GM12878 (cell line): ENCODE data around the gene GPR171. TPM values are rescaled to one million over a fixed set of nuclear protein-coding genes. Genes with fewer than 3 reads are reported as not detected.

Experiments used
- ATAC-seq: fragments of 200-7000 bp; cut with Tn5 transposase; 3 replicates; pipeline ENCODE4 v1.9.1; 2020; ENCODE audit warnings: mild to moderate bottlenecking, moderate library complexity
- BruUV-seq: library from RNA; stranded (reverse); fragments of 400-500 nt; replicated peaks from 2 replicates; lab custom pipeline; 2021; lab: Mats Ljungman, UMichigan
- CTCF ChIA-PET: fragments of 300-600 bp; sonication (Branson Sonifier 250); formaldehyde crosslinking; extraction: SDS; loops from one replicate; lab custom pipeline; 2021; ENCODE audit warnings: inconsistent platforms; lab: Yijun Ruan, JAX
- POLR2A ChIA-PET: fragments of 350-600 bp; formaldehyde crosslinking; extraction: SDS; loops from one replicate; lab custom pipeline; 2021; ENCODE audit warnings: inconsistent platforms; lab: Charles Lee
- RAD21 ChIA-PET: fragments of 300-600 bp; sonication (Branson Sonifier 250); formaldehyde crosslinking; loops from one replicate; lab custom pipeline; 2023; ENCODE audit warnings: antibody characterized with exemption; ENCODE audit not compliant: unreplicated experiment; lab: Charles Lee
- SMC1A ChIA-PET: fragments of 300-600 bp; sonication (Branson Sonifier 250); formaldehyde crosslinking; loops from one replicate; lab custom pipeline; 2023; ENCODE audit not compliant: unreplicated experiment, uncharacterized antibody; lab: Charles Lee
- DNase-seq: peaks from one replicate; pipeline ENCODE4 v3.0.0-alpha.2; 2011; ENCODE audit warnings: low read depth, low spot score
- FAIRE-seq: peaks from 3 replicates; lab custom pipeline; 2011; peaks lifted over from hg19 to GRCh38; lab: Jason Lieb, UNC
- H2AFZ ChIP-seq: 2 replicates; pipeline ENCODE4 v1.6.0; 2011; ENCODE audit warnings: low read depth, low read length, control low read depth; ENCODE audit not compliant: control insufficient read depth
- H3K27ac ChIP-seq: 2 replicates; pipeline ENCODE4 v1.5.1; 2011; ENCODE audit warnings: control low read depth; ENCODE audit not compliant: control insufficient read depth, insufficient read depth
- H3K27me3 ChIP-seq, 2 experiments: replicated peaks in 1 of 2; 2 replicates each; pipeline versions ENCODE4 v1.6.0 to v1.6.1; 2011; ENCODE audit warnings: low read length in 1 of 2; ENCODE audit not compliant: control insufficient read depth in 2 of 2, insufficient read depth in 2 of 2
- H3K36me3 ChIP-seq, 2 experiments: 2 replicates each; pipeline ENCODE4 v1.5.1; 2011; ENCODE audit warnings: low read length in 1 of 2; ENCODE audit not compliant: control insufficient read depth in 2 of 2, insufficient read depth in 2 of 2
- H3K4me1 ChIP-seq: 2 replicates; pipeline ENCODE4 v1.6.1; 2011; ENCODE audit warnings: mild to moderate bottlenecking, low read length, moderate library complexity, mixed read lengths; ENCODE audit not compliant: control insufficient read depth, insufficient read depth
- H3K4me2 ChIP-seq: 2 replicates; pipeline ENCODE4 v1.6.0; 2011; ENCODE audit warnings: control low read depth; ENCODE audit not compliant: control insufficient read depth, insufficient read depth
- H3K4me3 ChIP-seq: fragments of 200-600 bp; sonication (generic); 2 replicates; pipeline ENCODE4 v1.5.1; 2016
- H3K79me2 ChIP-seq: 2 replicates; pipeline ENCODE4 v1.6.0; 2011; ENCODE audit warnings: low read length; ENCODE audit not compliant: control insufficient read depth, insufficient read depth
- H3K9ac ChIP-seq: 2 replicates; pipeline ENCODE4 v1.8.0; 2011; ENCODE audit warnings: low read length, control low read depth, mixed read lengths; ENCODE audit not compliant: control insufficient read depth, insufficient read depth
- H3K9me3 ChIP-seq: replicated peaks from 3 replicates; pipeline ENCODE4 v1.5.1; 2011; ENCODE audit warnings: mild to moderate bottlenecking, low read length; ENCODE audit not compliant: control insufficient read depth, insufficient read depth
- H4K20me1 ChIP-seq: 2 replicates; pipeline ENCODE4 v1.6.0; 2011; ENCODE audit not compliant: control insufficient read depth, insufficient read depth
- CHD4 ChIP-seq: fragments of 200-600 bp; sonication (generic); IDR thresholded peaks from 2 replicates; pipeline ENCODE4 v1.6.1; 2016; ENCODE audit warnings: mild to moderate bottlenecking
- ETV6 ChIP-seq, 2 experiments: fragments of 450-650 bp in 1 of 2; IDR thresholded peaks in 1 of 2; conservative IDR thresholded peaks in 1 of 2; 2 replicates each; pipeline ENCODE4 v1.6.1; 2014; ENCODE audit warnings: antibody characterized with exemption in 1 of 2, borderline replicate concordance in 1 of 2, low read depth in 1 of 2, mild to moderate bottlenecking in 1 of 2, moderate library complexity in 1 of 2
- HCFC1 ChIP-seq: fragments of 150-350 bp; IDR thresholded peaks from 2 replicates; pipeline ENCODE4 v1.6.1; 2014; ENCODE audit warnings: low read length
- HDGF ChIP-seq: fragments of 450-650 bp; IDR thresholded peaks from 2 replicates; pipeline ENCODE4 v1.6.1; 2016; ENCODE audit warnings: antibody characterized with exemption
- NRF1 ChIP-seq: conservative IDR thresholded peaks from 2 replicates; pipeline ENCODE4 v1.6.1; 2011; ENCODE audit warnings: mild to moderate bottlenecking, low read depth, low read length, improper control_type of control experiment
- SMC3 ChIP-seq: IDR thresholded peaks from 2 replicates; pipeline ENCODE4 v1.6.1; 2011; ENCODE audit warnings: low read length, improper control_type of control experiment, borderline replicate concordance
- WRNIP1 ChIP-seq: IDR thresholded peaks from 2 replicates; pipeline ENCODE4 v1.6.1; 2011; ENCODE audit warnings: low read depth, low read length, improper control_type of control experiment, borderline replicate concordance
- WGBS: methylation state at CpG from one replicate; pipeline ENCODE4 v1.1.6; 2016; ENCODE audit warnings: low lambda C conversion rate; ENCODE audit not compliant: insufficient replicate concordance, insufficient coverage; ENCODE audit errors: missing lambda C conversion rate; 5-methylcytosine and 5-hydroxymethylcytosine counted together
- in situ Hi-C: fragments of 300-500 bp; cut with MboI; formaldehyde crosslinking; loops from 9 replicates; pipeline ENCODE4 v1.14.3; 2018; ENCODE audit warnings: mixed read lengths
- intact Hi-C: fragments of 100-400 bp; cut with micrococcal nuclease; formaldehyde crosslinking; loops from one replicate; pipeline ENCODE4 v1.14.2; 2022; ENCODE audit not compliant: unreplicated experiment
- polyA plus RNA-seq, 11 experiments: library from polyadenylated mRNA; depleted of rRNA in 4 of 11; unstranded in 6 of 11; stranded (reverse) in 5 of 11; fragments of >200 nt; fragmentation: Nextera tagmentation in 4 of 11; fragmentation: Illumina TruSeq in 1 of 11; extraction: Ambion mirVana in 4 of 11; extraction: Trizol in 1 of 11; gene quantifications; 1 replicate in 1 of 11; 2 replicates in 10 of 11; pipeline versions ENCODE4 v1.2.1 to v1.2.3, GENCODE V29; 2011 to 2016; ENCODE audit warnings: inconsistent platforms in 2 of 11, missing spikeins in 2 of 11, low read depth in 1 of 11
- total RNA-seq, 4 experiments: library from RNA; depleted of rRNA in 3 of 4; stranded (reverse); fragments of >200 nt in 3 of 4; fragmentation: Illumina TruSeq in 1 of 4; extraction: Trizol in 1 of 4; gene quantifications; 2 replicates each; pipeline versions ENCODE4 v1.2.1 to v1.2.3, GENCODE V29; 2013 to 2021
- TF ChIP-seq, protein P1 (sequence below): fragments of 450-650 bp; IDR thresholded peaks from 2 replicates; pipeline ENCODE4 v1.6.1; 2017; ENCODE audit warnings: low read depth, mild to moderate bottlenecking, moderate library complexity

GPR171 gene
- total and polyA plus RNA-seq, 10 of the 15 experiments (the other 5 are each of a cell fraction or from before 2014, with no cell fraction given) = 0.05 to 0.07 TPM; not detected in 8

DNA sequence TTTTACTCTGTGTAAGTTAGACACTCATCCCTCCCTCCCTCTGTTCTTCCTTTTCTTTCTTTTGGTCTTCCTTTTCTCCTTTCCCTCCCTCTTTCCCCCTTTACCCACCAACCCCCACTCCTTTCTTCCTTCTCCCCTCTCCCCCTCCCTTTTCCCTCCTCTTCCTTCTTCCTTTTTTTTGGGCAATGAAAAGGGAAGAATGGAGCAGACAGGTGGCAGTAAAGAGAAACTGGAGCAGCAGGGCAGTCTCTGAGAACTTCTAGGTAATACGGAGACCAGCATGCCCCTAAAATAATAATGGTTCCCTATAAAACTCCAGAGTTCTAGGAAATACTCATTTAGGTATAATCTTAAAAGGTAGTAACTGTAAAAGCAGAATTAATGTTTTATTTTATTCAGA lies 11.4 kb upstream of the GPR171 start (continued):
- TF ChIP-seq WRNIP1 (no peak), HCFC1 (no peak), SMC3 (no peak), CHD4 (no peak), NRF1 (no peak), HDGF (no peak)
- TF ChIP-seq, protein P1, sequence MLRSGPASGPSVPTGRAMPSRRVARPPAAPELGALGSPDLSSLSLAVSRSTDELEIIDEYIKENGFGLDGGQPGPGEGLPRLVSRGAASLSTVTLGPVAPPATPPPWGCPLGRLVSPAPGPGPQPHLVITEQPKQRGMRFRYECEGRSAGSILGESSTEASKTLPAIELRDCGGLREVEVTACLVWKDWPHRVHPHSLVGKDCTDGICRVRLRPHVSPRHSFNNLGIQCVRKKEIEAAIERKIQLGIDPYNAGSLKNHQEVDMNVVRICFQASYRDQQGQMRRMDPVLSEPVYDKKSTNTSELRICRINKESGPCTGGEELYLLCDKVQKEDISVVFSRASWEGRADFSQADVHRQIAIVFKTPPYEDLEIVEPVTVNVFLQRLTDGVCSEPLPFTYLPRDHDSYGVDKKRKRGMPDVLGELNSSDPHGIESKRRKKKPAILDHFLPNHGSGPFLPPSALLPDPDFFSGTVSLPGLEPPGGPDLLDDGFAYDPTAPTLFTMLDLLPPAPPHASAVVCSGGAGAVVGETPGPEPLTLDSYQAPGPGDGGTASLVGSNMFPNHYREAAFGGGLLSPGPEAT = no peak
- TF ChIP-seq, all 136 proteins: peak for 0

DNA sequence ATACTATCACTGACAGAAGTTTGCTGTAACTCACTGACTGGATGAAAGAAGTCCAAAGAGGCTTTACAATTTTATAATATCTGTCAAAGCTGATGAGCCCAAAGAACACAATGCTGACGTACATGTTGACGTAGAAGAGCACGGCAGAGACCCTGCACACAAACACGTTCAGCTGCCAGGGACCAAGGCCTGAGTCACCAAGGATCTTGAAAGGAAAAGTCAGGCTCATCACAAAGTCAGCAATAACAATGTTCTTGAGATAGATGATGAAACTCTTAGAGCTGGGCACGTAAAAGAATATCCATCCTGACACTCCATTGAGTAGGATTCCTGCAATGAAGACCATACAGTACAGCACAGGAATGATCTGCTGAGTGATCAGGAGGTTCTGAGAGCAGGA lies 10.9 kb upstream of the GPR171 start:
- H3K4me3 ChIP-seq = no peak overlapping the region
- H3K4me1 ChIP-seq = no peaks in the 10 kb centered on the region
- in situ Hi-C loops = no loop called here
- ChIA-PET CTCF (no interaction called here), RAD21 (no interaction called here), SMC1A (no interaction called here), POLR2A (interaction anchor here (1.7 kb wide), 1 partner anchor 20 kb away, joined by 3 read pairs; no protein-coding TSS in a partner anchor)
- H3K36me3 ChIP-seq = no peaks in the 10 kb centered on the region
- H3K4me2 ChIP-seq = no peak overlapping the region
- no peak overlapping the region for H2AFZ ChIP-seq
- no peak overlapping the region for H3K9ac ChIP-seq
- WGBS = 53% methylated on average over 5 of the region's 5 CpGs
- ATAC-seq = no peak
- intact Hi-C loops = no loop called here
- H3K27ac ChIP-seq = no peak overlapping the region
- H3K27me3 ChIP-seq = peaks cover 0 to 2% of the 10 kb centered on the region in 2 experiments; a peak in 2 of 4 replicates
- FAIRE-seq = no peak
- no peaks in the 10 kb centered on the region for H4K20me1 ChIP-seq
- TF ChIP-seq ETV6 (conservative IDR thresholded peaks at IDR 0.05 in 1 of 2, IDR thresholded peaks at IDR 0.05 in 1 of 2; ENCODE audit: borderline replicate concordance in 1 of 2, low read depth in 1 of 2) = no peak
- no peak for DNase-seq
- no TSS peak for BruUV-seq
- H3K79me2 ChIP-seq = no peaks in the 10 kb centered on the region
- no peaks in the 10 kb centered on the region for H3K9me3 ChIP-seq
